CD4-positive, alpha-beta T cell (primary cell): ENCODE measurements around the gene UBE4B. TPM values are rescaled to one million over a fixed set of nuclear protein-coding genes. Genes with fewer than 3 reads are reported as not detected.

Source experiments
- ATAC-seq: fragments of 200-7000 bp; cut with Tn5 transposase; one replicate; pipeline ENCODE4 v1.10.0; 2022; ENCODE audit warnings: mild to moderate bottlenecking; ENCODE audit not compliant: poor library complexity
- CTCF ChIA-PET: fragments of 350-600 bp; sonication (Branson Sonifier 250); formaldehyde crosslinking; loops from one replicate; lab custom pipeline; 2021; ENCODE audit warnings: antibody characterized with exemption, inconsistent platforms; lab: Charles Lee
- POLR2A ChIA-PET: fragments of 350-600 bp; sonication (Branson Sonifier 250); formaldehyde crosslinking; loops from one replicate; lab custom pipeline; 2021; ENCODE audit warnings: antibody characterized with exemption, inconsistent platforms; lab: Charles Lee
- DNase-seq, 14 experiments: peaks; one replicate each; pipeline ENCODE4 v3.0.0-alpha.2; 2013 to 2020; ENCODE audit warnings: mixed read lengths in 2 of 14
- H3K27ac ChIP-seq, 2 donors: one replicate each; pipeline versions ENCODE4 v1.5.1 to v1.7.0; 2013; ENCODE audit warnings: low read length in 2 of 2, low read depth in 1 of 2, mild to moderate bottlenecking in 1 of 2
- H3K27me3 ChIP-seq, 2 experiments: 1 replicate in 1 of 2; 2 replicates in 1 of 2; pipeline versions ENCODE4 v1.6.1 to v1.7.0; 2013; ENCODE audit warnings: low read length in 2 of 2, control low read depth in 1 of 2, mild to moderate bottlenecking in 1 of 2, moderate library complexity in 1 of 2; ENCODE audit not compliant: insufficient read depth in 2 of 2, control insufficient read depth in 1 of 2
- H3K36me3 ChIP-seq: one replicate; pipeline ENCODE4 v1.6.1; 2013; ENCODE audit warnings: low read length, control low read depth; ENCODE audit not compliant: insufficient read depth
- H3K4me1 ChIP-seq: one replicate; pipeline ENCODE4 v1.6.1; 2013; ENCODE audit warnings: low read length, control low read depth; ENCODE audit not compliant: insufficient read depth
- H3K4me3 ChIP-seq: one replicate; pipeline ENCODE4 v1.5.1; 2013; ENCODE audit warnings: mild to moderate bottlenecking, low read length, moderate library complexity
- H3K9me3 ChIP-seq, 2 experiments: 1 replicate in 1 of 2; 2 replicates in 1 of 2; pipeline versions ENCODE4 v1.6.1 to v1.7.0; 2013; ENCODE audit warnings: low read length in 2 of 2, mild to moderate bottlenecking in 2 of 2, control low read depth in 1 of 2, moderate library complexity in 1 of 2; ENCODE audit not compliant: control insufficient read depth in 1 of 2, insufficient read depth in 1 of 2
- H3K27ac Mint-ChIP-seq: one replicate; pipeline ENCODE4 v1.8.0; 2020; ENCODE audit warnings: mixed read lengths
- H3K27me3 Mint-ChIP-seq: one replicate; pipeline ENCODE4 v1.8.0; 2021; ENCODE audit warnings: mixed read lengths
- H3K36me3 Mint-ChIP-seq: one replicate; pipeline ENCODE4 v1.8.0; 2021; ENCODE audit warnings: low read depth, mixed read lengths
- H3K4me1 Mint-ChIP-seq: one replicate; pipeline ENCODE4 v1.8.0; 2021; ENCODE audit warnings: low read depth, mixed read lengths
- H3K4me3 Mint-ChIP-seq: one replicate; pipeline ENCODE4 v1.8.0; 2020; ENCODE audit warnings: mild to moderate bottlenecking, mixed read lengths
- H3K9me3 Mint-ChIP-seq: one replicate; pipeline ENCODE4 v1.8.0; 2020; ENCODE audit warnings: mixed read lengths
- CTCF ChIP-seq: fragments of 200-600 bp; IDR thresholded peaks from one replicate; pipeline ENCODE4 v1.8.0; 2022; ENCODE audit warnings: antibody characterized with exemption, mild to moderate bottlenecking
- intact Hi-C, 2 experiments: fragments of 100-400 bp; cut with DNase I in 1 of 2; cut with micrococcal nuclease in 1 of 2; formaldehyde crosslinking; loops; one replicate each; pipeline versions ENCODE4 v1.15.1 to v1.9.0; 2023 to 2025; cut with DNase I, micrococcal nuclease
- total RNA-seq, 174 experiments: library from RNA in 2 of 174; stranded (reverse) in 2 of 174; gene quantifications; one replicate each; pipeline ENCODE4 v1.2.3 and lab custom pipeline; 2021 to 2026

The UBE4B gene
- total RNA-seq, 2 experiments from 2014 or later, result 27.9 to 28.7 TPM

- H3K36me3 ChIP-seq, result peaks cover 29% of the 10 kb centered on the region
- peaks cover 0 to 6% of the 10 kb centered on the region in 2 experiments for H3K9me3 ChIP-seq
- no peak overlapping the region for H3K27ac Mint-ChIP-seq
- intact Hi-C loops, result no loop called here
- H3K27ac ChIP-seq, result no peak overlapping the region
- ChIA-PET POLR2A (no interaction called here), CTCF (no interaction called here)
- H3K4me1 ChIP-seq, result no peaks in the 10 kb centered on the region
- no peaks in the 10 kb centered on the region for H3K27me3 Mint-ChIP-seq
- no peak for ATAC-seq
- TF ChIP-seq CTCF, result no peak
- peaks cover 10% of the 10 kb centered on the region for H3K9me3 Mint-ChIP-seq
- DNase-seq, result no peak
- no peaks in the 10 kb centered on the region for H3K27me3 ChIP-seq
- peaks cover 53% of the 10 kb centered on the region for H3K36me3 Mint-ChIP-seq
- H3K4me3 Mint-ChIP-seq, result no peak overlapping the region
- H3K4me1 Mint-ChIP-seq, result no peaks in the 10 kb centered on the region
- no peak overlapping the region for H3K4me3 ChIP-seq
Measured at GRCh38 chr1:10179406-10180091, 146.8 kb downstream of the UBE4B start.

GRCh38 chr1:10181154-10181553, 148.4 kb downstream of the UBE4B start:
- Histone ChIP-seq H3K4me3 (no peak overlapping the region), H3K36me3 (peaks cover 23% of the 10 kb centered on the region), H3K27ac (no peak overlapping the region), H3K4me1 (no peaks in the 10 kb centered on the region), H3K27me3 (no peaks in the 10 kb centered on the region), H3K9me3 (no peaks in the 10 kb centered on the region)
- no peaks in the 10 kb centered on the region for H3K27me3 Mint-ChIP-seq
- peaks cover 39% of the 10 kb centered on the region for H3K36me3 Mint-ChIP-seq
- no peak for TF ChIP-seq CTCF
- POLR2A ChIA-PET, result no interaction called here
- H3K4me1 Mint-ChIP-seq, result no peaks in the 10 kb centered on the region
- H3K9me3 Mint-ChIP-seq, result no peaks in the 10 kb centered on the region
- ATAC-seq, result no peak
- no peak for DNase-seq
- H3K4me3 Mint-ChIP-seq, result no peak overlapping the region
- intact Hi-C loops, result no loop called here
- no peak overlapping the region for H3K27ac Mint-ChIP-seq
- CTCF ChIA-PET, result no interaction called here

- no peak overlapping the region for H3K27ac Mint-ChIP-seq
- Histone ChIP-seq H3K9me3 (no peaks in the 10 kb centered on the region), H3K27ac (no peak overlapping the region), H3K4me3 (no peak overlapping the region), H3K27me3 (no peaks in the 10 kb centered on the region), H3K4me1 (no peaks in the 10 kb centered on the region), H3K36me3 (peaks cover 2% of the 10 kb centered on the region)
- TF ChIP-seq CTCF, result no peak
- intact Hi-C loops, result no loop called here
- POLR2A ChIA-PET, result no interaction called here
- ATAC-seq (no peak), DNase-seq (no peak)
- peaks cover 10% of the 10 kb centered on the region for H3K36me3 Mint-ChIP-seq
- CTCF ChIA-PET, result no interaction called here
- H3K9me3 Mint-ChIP-seq, result peaks cover 2% of the 10 kb centered on the region
- H3K4me1 Mint-ChIP-seq, result no peaks in the 10 kb centered on the region
- H3K4me3 Mint-ChIP-seq, result no peak overlapping the region
- no peaks in the 10 kb centered on the region for H3K27me3 Mint-ChIP-seq
Measured at GRCh38 chr1:10185759-10186158, 153.0 kb downstream of the UBE4B start.
